GM12875 (cell line): ENCODE measurements around the gene MFSD11.
"Not testable (repeated sequence)": the region's sequence is repeated elsewhere in the genome, so short reads cannot be mapped to it uniquely, and the experiment has no call there.

ENCODE experiments used
- H3K4me3 ChIP-seq: one replicate; pipeline ENCODE4 v1.5.1; 2011; ENCODE audit warnings: low read depth, low read length, control low read depth
- TF ChIP-seq, protein P1 (sequence below): IDR thresholded peaks from 2 replicates; pipeline ENCODE4 v1.5.1; 2011; ENCODE audit warnings: low read depth, mild to moderate bottlenecking, control low read depth, inconsistent platforms, low read length, moderate library complexity, borderline replicate concordance; ENCODE audit not compliant: insufficient read depth

The MFSD11 gene

GRCh38 chr17:76805319-76805718 is 67.4 kb downstream of the MFSD11 start:
- TF ChIP-seq, protein P1, sequence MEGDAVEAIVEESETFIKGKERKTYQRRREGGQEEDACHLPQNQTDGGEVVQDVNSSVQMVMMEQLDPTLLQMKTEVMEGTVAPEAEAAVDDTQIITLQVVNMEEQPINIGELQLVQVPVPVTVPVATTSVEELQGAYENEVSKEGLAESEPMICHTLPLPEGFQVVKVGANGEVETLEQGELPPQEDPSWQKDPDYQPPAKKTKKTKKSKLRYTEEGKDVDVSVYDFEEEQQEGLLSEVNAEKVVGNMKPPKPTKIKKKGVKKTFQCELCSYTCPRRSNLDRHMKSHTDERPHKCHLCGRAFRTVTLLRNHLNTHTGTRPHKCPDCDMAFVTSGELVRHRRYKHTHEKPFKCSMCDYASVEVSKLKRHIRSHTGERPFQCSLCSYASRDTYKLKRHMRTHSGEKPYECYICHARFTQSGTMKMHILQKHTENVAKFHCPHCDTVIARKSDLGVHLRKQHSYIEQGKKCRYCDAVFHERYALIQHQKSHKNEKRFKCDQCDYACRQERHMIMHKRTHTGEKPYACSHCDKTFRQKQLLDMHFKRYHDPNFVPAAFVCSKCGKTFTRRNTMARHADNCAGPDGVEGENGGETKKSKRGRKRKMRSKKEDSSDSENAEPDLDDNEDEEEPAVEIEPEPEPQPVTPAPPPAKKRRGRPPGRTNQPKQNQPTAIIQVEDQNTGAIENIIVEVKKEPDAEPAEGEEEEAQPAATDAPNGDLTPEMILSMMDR: no peak
- H3K4me3 ChIP-seq: no peak overlapping the region

DNA sequence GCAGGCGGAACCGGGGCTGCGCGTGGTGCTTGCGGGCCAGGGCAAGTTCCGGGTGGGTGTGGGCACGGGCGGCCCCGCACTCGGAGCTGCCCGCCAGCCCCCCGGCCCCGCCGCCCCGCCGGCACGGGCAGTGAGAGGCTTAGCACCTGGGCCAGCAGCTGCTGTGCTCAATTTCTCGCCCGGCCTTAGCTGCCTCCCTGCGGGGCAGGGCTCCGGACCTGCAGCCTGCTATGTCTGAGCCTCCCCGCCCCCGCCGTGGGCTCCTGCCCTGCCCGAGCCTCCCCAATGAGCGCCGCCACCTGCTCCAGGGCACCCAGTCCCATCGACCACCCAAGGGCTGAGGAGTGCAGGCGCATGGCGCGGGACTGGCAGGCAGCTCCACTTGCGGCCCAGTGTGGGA is 68.2 kb downstream of the MFSD11 start:
- H3K4me3 ChIP-seq: not testable (repeated sequence)

DNA sequence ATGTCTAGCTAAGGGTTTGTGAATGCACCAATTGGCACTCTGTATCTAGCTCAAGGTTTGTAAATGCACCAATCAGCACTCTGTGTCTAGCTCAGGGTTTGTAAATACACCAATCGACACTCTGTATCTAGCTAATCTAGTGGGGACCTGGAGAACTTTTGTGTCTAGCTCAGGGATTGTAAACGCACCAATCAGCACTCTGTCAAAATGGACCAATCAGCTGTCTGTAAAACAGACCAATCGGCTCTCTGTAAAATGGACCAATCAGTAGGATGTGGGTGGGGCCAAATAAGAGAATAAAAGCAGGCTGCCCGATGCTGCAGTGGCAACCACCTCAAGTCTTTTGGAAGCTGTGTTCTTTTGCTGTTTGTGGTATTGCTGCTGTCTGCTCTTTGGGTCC is 68.8 kb downstream of the MFSD11 start:
- H3K4me3 ChIP-seq: not testable (repeated sequence)

DNA sequence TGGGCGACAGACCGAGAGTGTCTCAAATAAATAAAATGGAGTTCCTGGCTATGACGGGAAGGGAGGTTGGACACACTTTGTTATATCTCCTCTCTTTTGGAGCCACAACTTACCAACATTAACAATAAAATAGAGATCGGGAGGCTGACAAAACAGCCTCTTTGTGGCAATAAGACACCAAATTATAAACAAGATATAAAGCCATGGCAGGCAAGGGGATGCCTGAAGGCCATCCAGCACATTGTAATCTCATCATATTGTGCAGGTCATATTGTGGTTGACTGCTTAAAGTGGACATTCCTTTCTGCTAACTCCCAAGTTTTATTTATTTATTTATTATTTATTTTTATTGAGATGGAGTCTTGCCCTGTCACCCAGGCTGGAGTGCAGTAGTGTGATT is 70.4 kb downstream of the MFSD11 start:
- no peak overlapping the region for H3K4me3 ChIP-seq
- TF ChIP-seq, protein P1: no peak

- no peak overlapping the region for H3K4me3 ChIP-seq
- TF ChIP-seq, protein P1: no peak
Measured at GRCh38 chr17:76810956-76811355, 73.0 kb downstream of the MFSD11 start.

- TF ChIP-seq, protein P1: no peak
- no peak overlapping the region for H3K4me3 ChIP-seq
Measured at GRCh38 chr17:76811834-76812233, 73.9 kb downstream of the MFSD11 start.

- TF ChIP-seq, protein P1: no peak
Measured at GRCh38 chr17:76812263-76812662, 74.3 kb downstream of the MFSD11 start.

DNA sequence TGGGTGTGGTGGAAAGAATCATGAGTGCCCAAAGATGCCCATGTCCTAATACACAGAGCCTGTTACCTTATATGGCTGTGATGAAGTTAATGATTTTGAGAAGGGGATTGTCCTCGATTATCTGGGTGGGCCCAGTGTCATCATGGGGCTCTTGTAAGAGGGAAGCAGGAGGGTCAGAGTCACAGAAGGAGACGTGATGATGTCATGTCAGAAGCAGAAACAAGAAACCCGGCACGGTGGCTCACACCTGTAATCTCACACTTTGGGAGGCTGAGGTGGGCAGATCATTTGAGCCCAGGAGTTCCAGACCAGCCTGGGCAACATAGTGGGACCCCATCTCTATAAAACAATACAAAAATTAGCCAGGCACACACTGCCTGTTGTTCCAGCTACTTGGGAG is 75.0 kb downstream of the MFSD11 start:
- TF ChIP-seq, protein P1: no peak

More at GRCh38 chr17:76812263-76812662, 74.3 kb downstream of the MFSD11 start:
- no peak overlapping the region for H3K4me3 ChIP-seq

GRCh38 chr17:76815907-76816589 is 78.1 kb downstream of the MFSD11 start:
- H3K4me3 ChIP-seq: not testable (repeated sequence)

More for the DNA sequence above, 75.0 kb downstream of the MFSD11 start:
- H3K4me3 ChIP-seq: no peak overlapping the region
